Activated B cell treated with CpG ODN at 0.5 μM for 24 hours (primary cell): ENCODE data around the gene PTPRR. TPM values are rescaled to one million over a fixed set of nuclear protein-coding genes. Genes with fewer than 3 reads are reported as not detected.

ENCODE experiments used
- ATAC-seq: fragments of 200-7000 bp; cut with Tn5 transposase; one replicate; pipeline ENCODE4 v1.10.0; 2021; ENCODE audit warnings: low read depth, mild to moderate bottlenecking, moderate library complexity
- CTCF ChIA-PET: fragments of 350-600 bp; sonication (Branson Sonifier 250); formaldehyde crosslinking; loops from one replicate; lab custom pipeline; 2021; ENCODE audit warnings: antibody characterized with exemption; lab: Charles Lee
- POLR2A ChIA-PET: fragments of 350-600 bp; sonication (Branson Sonifier 250); formaldehyde crosslinking; loops from one replicate; lab custom pipeline; 2021; ENCODE audit warnings: antibody characterized with exemption; lab: Charles Lee
- DNase-seq: peaks from one replicate; pipeline ENCODE4 v3.0.0; 2022
- H3K27ac Mint-ChIP-seq: one replicate; pipeline ENCODE4 v1.8.0; 2020; ENCODE audit warnings: mixed read lengths
- H3K27me3 Mint-ChIP-seq: one replicate; pipeline ENCODE4 v1.8.0; 2021; ENCODE audit warnings: mixed read lengths
- H3K36me3 Mint-ChIP-seq: one replicate; pipeline ENCODE4 v1.8.0; 2021; ENCODE audit warnings: low read depth, mixed read lengths
- H3K4me1 Mint-ChIP-seq: one replicate; pipeline ENCODE4 v1.8.0; 2021; ENCODE audit warnings: mixed read lengths
- H3K4me3 Mint-ChIP-seq: one replicate; pipeline ENCODE4 v1.8.0; 2020; ENCODE audit warnings: mild to moderate bottlenecking, mixed read lengths
- H3K9me3 Mint-ChIP-seq: one replicate; pipeline ENCODE4 v1.8.0; 2020; ENCODE audit warnings: mixed read lengths
- CTCF ChIP-seq: fragments of 200-600 bp; IDR thresholded peaks from one replicate; pipeline ENCODE4 v1.8.0; 2022; ENCODE audit warnings: antibody characterized with exemption, mild to moderate bottlenecking
- intact Hi-C: fragments of 100-400 bp; cut with micrococcal nuclease; formaldehyde crosslinking; loops from one replicate; pipeline ENCODE4 v1.15.1; 2024
- total RNA-seq: library from RNA; stranded (reverse); gene quantifications from 2 replicates; pipeline ENCODE4 v1.2.3, GENCODE V29; 2022

The PTPRR gene
- total RNA-seq, 1 donor from 2014 or later = not detected

- no peak for TF ChIP-seq CTCF
- ChIA-PET CTCF (no interaction called here), POLR2A (no interaction called here)
- Mint-ChIP-seq H3K4me1 (no peaks in the 10 kb centered on the region), H3K27ac (no peak overlapping the region), H3K9me3 (no peaks in the 10 kb centered on the region), H3K27me3 (peaks cover 11% of the 10 kb centered on the region), H3K36me3 (no peaks in the 10 kb centered on the region), H3K4me3 (no peak overlapping the region)
- DNase-seq = no peak
- no peak for ATAC-seq
- intact Hi-C loops = no loop called here
Observed at GRCh38 chr12:70754330-70754741, 166.2 kb downstream of the PTPRR start.

GRCh38 chr12:70752327-70752726 is 168.2 kb downstream of the PTPRR start:
- H3K27ac Mint-ChIP-seq = no peak overlapping the region
- DNase-seq (no peak), ATAC-seq (no peak)
- POLR2A ChIA-PET = no interaction called here
- H3K27me3 Mint-ChIP-seq = peaks cover 19% of the 10 kb centered on the region
- intact Hi-C loops = no loop called here
- H3K4me1 Mint-ChIP-seq = no peaks in the 10 kb centered on the region
- H3K36me3 Mint-ChIP-seq = no peaks in the 10 kb centered on the region
- CTCF ChIA-PET = no interaction called here
- H3K4me3 Mint-ChIP-seq = no peak overlapping the region
- TF ChIP-seq CTCF = no peak
- no peaks in the 10 kb centered on the region for H3K9me3 Mint-ChIP-seq

DNA sequence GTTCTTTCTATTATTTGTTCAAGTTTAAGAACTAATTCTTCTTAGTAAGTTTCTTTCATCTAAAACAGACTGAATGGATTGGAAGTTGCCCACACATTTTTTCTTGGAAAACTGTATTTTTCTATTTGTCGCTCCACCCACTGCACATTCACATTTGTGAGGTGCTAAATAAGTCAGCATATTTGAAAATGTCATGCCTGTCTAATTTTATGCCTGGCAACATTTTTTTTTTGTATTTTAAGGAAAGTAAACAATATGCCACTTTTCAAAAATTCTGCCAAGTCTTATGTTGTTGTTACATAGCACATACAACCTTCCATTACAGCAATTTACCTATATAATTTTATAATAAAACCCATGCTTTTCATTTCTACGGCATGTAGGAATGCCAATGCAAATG is 170.6 kb downstream of the PTPRR start:
- H3K36me3 Mint-ChIP-seq = no peaks in the 10 kb centered on the region
- no peak overlapping the region for H3K4me3 Mint-ChIP-seq
- peaks cover 15% of the 10 kb centered on the region for H3K27me3 Mint-ChIP-seq
- DNase-seq (no peak), ATAC-seq (no peak)
- no peaks in the 10 kb centered on the region for H3K9me3 Mint-ChIP-seq
- no peaks in the 10 kb centered on the region for H3K4me1 Mint-ChIP-seq
- CTCF ChIA-PET = no interaction called here
- POLR2A ChIA-PET = no interaction called here
- H3K27ac Mint-ChIP-seq = no peak overlapping the region
- intact Hi-C loops = no loop called here
- TF ChIP-seq CTCF = no peak

DNA sequence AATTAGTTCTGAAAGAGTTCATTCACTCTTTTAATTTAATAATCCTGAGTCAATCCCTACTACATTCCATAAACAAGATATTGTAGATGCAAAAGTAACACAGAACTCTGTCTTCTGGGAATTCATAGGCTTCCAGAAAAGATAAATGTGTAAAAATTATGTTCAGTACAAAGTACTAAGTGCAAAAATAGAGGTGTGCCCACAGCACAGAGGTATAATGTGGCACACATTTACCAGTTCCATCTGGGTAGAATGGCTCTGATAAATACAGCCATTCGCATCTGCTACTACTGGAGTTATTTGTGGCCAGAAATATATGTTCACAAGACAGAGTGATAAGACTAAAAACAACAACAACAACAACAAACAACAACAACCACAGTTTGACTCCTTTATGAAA is 171.7 kb downstream of the PTPRR start:
- Mint-ChIP-seq H3K4me3 (no peak overlapping the region), H3K9me3 (no peaks in the 10 kb centered on the region), H3K4me1 (no peaks in the 10 kb centered on the region), H3K27ac (no peak overlapping the region), H3K27me3 (peaks cover 15% of the 10 kb centered on the region), H3K36me3 (no peaks in the 10 kb centered on the region)
- no peak for DNase-seq
- CTCF ChIA-PET = no interaction called here
- POLR2A ChIA-PET = no interaction called here
- no peak for ATAC-seq
- intact Hi-C loops = no loop called here
- no peak for TF ChIP-seq CTCF

- TF ChIP-seq CTCF = no peak
- intact Hi-C loops = no loop called here
- CTCF ChIA-PET = interaction anchor here (1.1 kb wide), 1 partner anchor 16 kb away, joined by 3 read pairs; no protein-coding TSS in a partner anchor
- Mint-ChIP-seq H3K4me3 (no peak overlapping the region), H3K36me3 (no peaks in the 10 kb centered on the region), H3K27ac (no peak overlapping the region), H3K4me1 (no peaks in the 10 kb centered on the region), H3K27me3 (peaks cover 14% of the 10 kb centered on the region), H3K9me3 (no peaks in the 10 kb centered on the region)
- DNase-seq (no peak), ATAC-seq (no peak)
- POLR2A ChIA-PET = no interaction called here
Observed at GRCh38 chr12:70747445-70748260, 172.9 kb downstream of the PTPRR start.
